ENCODE data around the gene PFKP. TPM values are rescaled to one million over a fixed set of nuclear protein-coding genes. Genes with fewer than 3 reads are reported as not detected.

Gene PFKP
- total RNA-seq, 1 donor from 2014 or later: 23.5 TPM

GRCh38 chr10:3122034-3122433 is 54.7 kb downstream of the PFKP start:
- H3K27ac ChIP-seq: no peak overlapping the region
- ATAC-seq (no peak), DNase-seq (no peak)
- no peak overlapping the region for H3K4me3 ChIP-seq
- H3K9me3 ChIP-seq: no peaks in the 10 kb centered on the region
- intact Hi-C loops (cut with DNase I): no loop called here
- peaks cover 8% of the 10 kb centered on the region for H3K4me1 ChIP-seq
- H3K36me3 ChIP-seq: peaks cover 22% of the 10 kb centered on the region
- TF ChIP-seq CTCF (IDR thresholded peaks at IDR 0.05): no peak
- H3K27me3 ChIP-seq (ENCODE audit: low read depth): no peaks in the 10 kb centered on the region

DNA sequence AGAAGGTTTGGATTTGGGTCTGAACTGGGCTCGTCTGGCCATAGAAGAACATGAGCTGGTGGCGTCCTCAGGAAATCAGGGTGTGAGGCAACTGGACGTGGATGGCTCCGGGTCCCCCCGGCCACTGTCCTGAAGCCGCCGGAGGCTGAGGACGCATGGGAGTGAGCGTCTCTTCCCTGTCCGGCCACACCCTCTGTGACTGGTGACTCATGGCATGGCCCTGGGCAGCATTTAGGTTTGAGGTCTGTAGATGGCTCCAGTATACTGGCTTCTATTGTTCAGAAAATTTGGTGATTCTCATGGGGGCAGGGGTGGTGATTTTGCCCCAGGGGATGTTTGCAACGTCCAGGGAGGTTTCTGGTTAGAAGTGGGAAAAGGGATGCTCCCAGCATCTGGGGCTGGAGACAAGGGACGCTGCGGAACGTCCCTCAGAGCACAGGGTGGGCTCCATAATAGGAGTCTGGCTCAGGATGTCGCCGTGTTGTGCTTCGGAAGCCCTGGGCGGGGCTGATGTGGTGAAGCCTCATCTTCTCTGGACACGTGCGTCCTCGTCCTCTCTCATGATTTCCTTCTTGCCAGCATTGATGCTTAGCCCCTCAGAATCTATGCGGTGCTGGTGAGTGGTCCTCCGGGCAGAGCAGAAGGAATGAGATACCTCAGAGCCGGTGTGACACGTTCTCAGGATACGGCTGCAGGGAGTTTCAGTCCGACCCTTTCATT is 55.3 kb downstream of the PFKP start:
- no peak for TF ChIP-seq CTCF (IDR thresholded peaks at IDR 0.05)
- no peaks in the 10 kb centered on the region for H3K27me3 ChIP-seq (ENCODE audit: low read depth)
- H3K4me3 ChIP-seq: no peak overlapping the region
- intact Hi-C loops (cut with DNase I): no loop called here
- H3K4me1 ChIP-seq: peaks cover 12% of the 10 kb centered on the region
- no peaks in the 10 kb centered on the region for H3K9me3 ChIP-seq
- peaks cover 16% of the 10 kb centered on the region for H3K36me3 ChIP-seq
- ATAC-seq: no peak
- no peak for DNase-seq
- no peak overlapping the region for H3K27ac ChIP-seq

DNA sequence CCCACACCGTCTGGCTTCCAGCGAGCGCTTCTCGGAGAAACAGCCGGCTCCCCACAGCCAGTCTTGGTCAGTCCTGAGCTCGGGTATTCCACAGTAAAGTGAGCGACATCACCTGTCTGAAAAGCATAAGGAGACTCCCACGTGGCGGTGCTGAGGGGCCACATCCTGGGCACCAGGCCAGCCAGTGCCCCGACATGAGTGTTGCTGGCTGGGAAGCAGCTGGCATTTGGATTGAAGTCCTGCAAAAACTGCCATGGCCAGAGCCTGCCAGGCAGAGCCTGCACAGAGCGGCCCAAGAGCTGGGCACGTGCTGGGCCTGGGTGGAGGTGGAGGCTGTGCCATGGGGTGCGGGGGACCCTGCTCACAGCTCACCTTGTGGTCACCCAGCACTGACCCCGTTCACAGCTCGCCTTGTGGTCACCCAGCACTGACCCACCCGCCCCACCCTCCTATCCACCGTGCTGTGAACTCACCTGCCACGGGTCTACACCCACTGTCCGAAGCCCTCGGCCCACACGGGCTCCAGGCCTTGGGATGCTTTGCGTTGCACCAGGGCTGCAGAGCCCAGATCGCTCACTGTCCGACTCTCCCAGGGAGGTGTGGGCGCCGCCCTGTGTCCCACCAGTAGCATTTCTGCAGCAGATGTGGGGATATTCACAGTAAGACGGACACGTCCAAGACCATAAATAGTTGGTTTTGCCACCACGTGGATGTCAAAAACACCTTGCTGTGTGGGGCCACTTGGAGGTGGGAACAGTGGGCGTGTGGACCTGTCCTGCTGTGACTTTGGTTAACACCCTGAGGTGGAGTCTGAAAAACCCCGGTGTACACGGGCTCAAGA is 56.4 kb downstream of the PFKP start:
- no peak overlapping the region for H3K4me3 ChIP-seq
- H3K27ac ChIP-seq: no peak overlapping the region
- H3K36me3 ChIP-seq: peaks cover 12% of the 10 kb centered on the region
- H3K27me3 ChIP-seq (ENCODE audit: low read depth): no peaks in the 10 kb centered on the region
- no peak for TF ChIP-seq CTCF (IDR thresholded peaks at IDR 0.05)
- peak; percentile 53 to 61 for ATAC-seq
- intact Hi-C loops (cut with DNase I): no loop called here
- peaks cover 12% of the 10 kb centered on the region for H3K4me1 ChIP-seq
- no peaks in the 10 kb centered on the region for H3K9me3 ChIP-seq
- DNase-seq: no peak

GRCh38 chr10:3124412-3125175 is 57.2 kb downstream of the PFKP start:
- H3K36me3 ChIP-seq: peaks cover 10% of the 10 kb centered on the region
- intact Hi-C loops (cut with DNase I): no loop called here
- no peaks in the 10 kb centered on the region for H3K27me3 ChIP-seq (ENCODE audit: low read depth)
- no peak overlapping the region for H3K4me3 ChIP-seq
- no peaks in the 10 kb centered on the region for H3K9me3 ChIP-seq
- no peak for ATAC-seq
- H3K4me1 ChIP-seq: peaks cover 12% of the 10 kb centered on the region
- H3K27ac ChIP-seq: no peak overlapping the region
- TF ChIP-seq CTCF (IDR thresholded peaks at IDR 0.05): no peak
- no peak for DNase-seq

DNA sequence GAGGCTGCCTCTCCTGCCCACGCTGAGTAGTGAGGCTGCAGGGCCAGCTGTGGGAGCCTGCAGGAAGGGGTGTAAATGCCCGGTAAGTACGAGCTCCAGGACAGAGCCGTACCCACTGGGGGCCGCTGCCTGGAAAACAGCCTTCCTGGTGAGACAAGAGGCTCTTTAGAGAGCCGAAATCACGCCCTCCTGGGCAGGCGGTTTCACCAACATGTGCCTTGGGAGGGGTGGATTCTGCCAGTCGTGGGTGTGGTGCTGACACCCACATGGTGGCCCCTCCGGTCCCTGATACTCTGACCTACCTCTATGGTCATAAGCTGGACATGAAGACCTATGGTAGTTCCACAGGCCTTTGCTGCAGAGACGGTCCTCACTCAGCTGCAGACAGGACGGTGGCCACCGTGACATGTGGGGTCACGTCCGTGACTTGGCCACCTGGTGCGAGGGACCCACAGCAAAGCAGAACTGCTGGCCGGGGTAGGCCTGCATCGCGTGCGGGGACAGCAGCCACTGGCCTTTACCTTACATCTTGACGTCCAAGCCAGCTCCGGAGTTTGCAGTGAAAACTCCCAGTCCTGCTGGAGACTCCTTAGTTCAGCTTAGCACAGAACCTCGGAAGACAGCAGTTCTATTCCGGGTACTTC is 58.3 kb downstream of the PFKP start:
- Histone ChIP-seq H3K4me1 (peaks cover 12% of the 10 kb centered on the region), H3K27ac (no peak overlapping the region), H3K4me3 (no peak overlapping the region), H3K9me3 (no peaks in the 10 kb centered on the region), H3K27me3 (ENCODE audit: low read depth) (no peaks in the 10 kb centered on the region), H3K36me3 (peaks cover 17% of the 10 kb centered on the region)
- DNase-seq: no peak
- TF ChIP-seq CTCF (IDR thresholded peaks at IDR 0.05): no peak
- ATAC-seq: no peak
- intact Hi-C loops (cut with DNase I): no loop called here

All from lower lobe of right lung (tissue), 2 donors.